Sigmoid colon (tissue), 7 donors: ENCODE data around the gene KSR1. TPM values are rescaled to one million over a fixed set of nuclear protein-coding genes. Genes with fewer than 3 reads are reported as not detected.

Experiments used
- DNase-seq: peaks from one replicate; pipeline ENCODE4 v3.0.0-alpha.2; 2019
- H3K27ac ChIP-seq, 4 donors: fragments of 200-600 bp; sonication (generic); one replicate each; pipeline ENCODE4 v1.5.1; 2016 to 2019; ENCODE audit warnings: mild to moderate bottlenecking in 1 of 4
- H3K27me3 ChIP-seq, 3 donors: fragments of 200-600 bp; sonication (generic); one replicate each; pipeline ENCODE4 v1.5.1; 2019; ENCODE audit warnings: mild to moderate bottlenecking in 1 of 3
- H3K36me3 ChIP-seq, 4 donors: fragments of 200-600 bp; sonication (generic); one replicate each; pipeline ENCODE4 v1.5.1; 2016 to 2019
- H3K4me1 ChIP-seq, 4 donors: fragments of 200-600 bp; sonication (generic); one replicate each; pipeline ENCODE4 v1.5.1; 2017 to 2019
- H3K4me3 ChIP-seq, 4 donors: fragments of 200-600 bp; sonication (generic); one replicate each; pipeline ENCODE4 v1.5.1; 2017 to 2019; ENCODE audit warnings: mild to moderate bottlenecking in 2 of 4, moderate library complexity in 1 of 4
- H3K9me3 ChIP-seq, 4 donors: fragments of 200-600 bp in 3 of 4; sonication (generic) in 3 of 4; one replicate each; pipeline versions ENCODE4 v1.5.1 to v1.6.1; 2013 to 2019
- CTCF ChIP-seq, 4 experiments: fragments of 450-650 bp in 3 of 4; fragments of 200-600 bp in 1 of 4; IDR thresholded peaks; one replicate each; pipeline ENCODE4 v1.5.1; 2016 to 2019; ENCODE audit warnings: antibody characterized with exemption in 4 of 4, mild to moderate bottlenecking in 3 of 4, moderate library complexity in 2 of 4
- EP300 ChIP-seq, 4 donors: sonication (generic); formaldehyde crosslinking; IDR thresholded peaks; one replicate each; pipeline ENCODE4 v1.6.1; 2017; ENCODE audit warnings: antibody characterized with exemption in 4 of 4
- POLR2A ChIP-seq, 2 donors: fragments of 450-650 bp; IDR thresholded peaks; one replicate each; pipeline ENCODE4 v1.6.1; 2016; ENCODE audit warnings: antibody characterized with exemption in 2 of 2, mild to moderate bottlenecking in 2 of 2, moderate library complexity in 2 of 2
- POLR2AphosphoS5 ChIP-seq, 4 donors: sonication (generic); formaldehyde crosslinking; IDR thresholded peaks; one replicate each; pipeline ENCODE4 v1.6.1; 2017; ENCODE audit warnings: antibody characterized with exemption in 4 of 4
- WGBS, 2 donors: extraction: QIAGEN DNeasy Blood & Tissue Kit; methylation state at CpG; one replicate each; pipeline ENCODE4 v1.1.7; 2013; 5-methylcytosine and 5-hydroxymethylcytosine counted together
- intact Hi-C: fragments of 100-400 bp; cut with DNase I; formaldehyde crosslinking; loops from one replicate; pipeline ENCODE4 v1.15.1; 2023
- polyA plus RNA-seq, 3 donors: library from polyadenylated mRNA; stranded (reverse); fragments of 200-250 nt; gene quantifications; one replicate each; pipeline ENCODE4 v1.2.3, GENCODE V29; 2013
- total RNA-seq, 4 donors: library from RNA; depleted of rRNA; stranded (reverse); fragments of >200 nt; gene quantifications; one replicate each; pipeline ENCODE4 v1.1.0, GENCODE V29; 2016
- donor health status: healthy with polysubstance abuse.
- donor health status: Bipolar disorder and iron deficiency.
- donor health status: healthy.

Gene KSR1
- total and polyA plus RNA-seq, 7 donors, result 4.2 to 25.8 (median 18.2) TPM

GRCh38 chr17:27544350-27545131 is 88.3 kb downstream of the KSR1 start:
- H3K4me1 ChIP-seq, result peaks cover 0 to 45% (median 26%) of the 10 kb centered on the region in 4 donors
- no peaks in the 10 kb centered on the region for H3K36me3 ChIP-seq
- no peaks in the 10 kb centered on the region for H3K9me3 ChIP-seq
- no peak for DNase-seq
- H3K27me3 ChIP-seq, result no peaks in the 10 kb centered on the region
- TF ChIP-seq CTCF (IDR thresholded peaks at IDR 0.05), result no peak
- no peak for TF ChIP-seq POLR2AphosphoS5 (IDR thresholded peaks at IDR 0.05)
- no peak for TF ChIP-seq POLR2A (IDR thresholded peaks at IDR 0.05)
- no peak for TF ChIP-seq EP300 (IDR thresholded peaks at IDR 0.05)
- no peak overlapping the region for H3K27ac ChIP-seq
- H3K4me3 ChIP-seq, result no peak overlapping the region
- intact Hi-C loops, result no loop called here
- 50 to 84% methylated on average over 10 of the region's 10 CpGs for WGBS, 2 donors

- no peak for DNase-seq
- no peak overlapping the region for H3K4me3 ChIP-seq
- H3K36me3 ChIP-seq, result no peaks in the 10 kb centered on the region
- no peaks in the 10 kb centered on the region for H3K27me3 ChIP-seq
- TF ChIP-seq POLR2AphosphoS5 (IDR thresholded peaks at IDR 0.05) (no peak), POLR2A (IDR thresholded peaks at IDR 0.05) (no peak), CTCF (IDR thresholded peaks at IDR 0.05) (no peak), EP300 (IDR thresholded peaks at IDR 0.05) (no peak)
- no peak overlapping the region for H3K27ac ChIP-seq
- peaks cover 0 to 35% (median 14%) of the 10 kb centered on the region in 4 donors for H3K4me1 ChIP-seq
- no peaks in the 10 kb centered on the region for H3K9me3 ChIP-seq
- intact Hi-C loops, result no loop called here
- 66 to 67% methylated on average over 8 of the region's 8 CpGs for WGBS, 2 donors
Measured at GRCh38 chr17:27545562-27546229, 89.4 kb downstream of the KSR1 start.

GRCh38 chr17:27546624-27547300 is 90.5 kb downstream of the KSR1 start:
- WGBS, 2 donors, result 71 to 83% methylated on average over 7 of the region's 7 CpGs
- intact Hi-C loops, result no loop called here
- no peak overlapping the region for H3K27ac ChIP-seq
- H3K4me3 ChIP-seq, result no peak overlapping the region
- no peaks in the 10 kb centered on the region for H3K9me3 ChIP-seq
- no peaks in the 10 kb centered on the region for H3K36me3 ChIP-seq
- H3K27me3 ChIP-seq, result no peaks in the 10 kb centered on the region
- TF ChIP-seq EP300 (IDR thresholded peaks at IDR 0.05) (no peak), POLR2AphosphoS5 (IDR thresholded peaks at IDR 0.05) (no peak), CTCF (IDR thresholded peaks at IDR 0.05) (no peak), POLR2A (IDR thresholded peaks at IDR 0.05) (no peak)
- DNase-seq, result no peak
- H3K4me1 ChIP-seq, result peaks cover 0 to 27% (median 8%) of the 10 kb centered on the region in 4 donors

- Histone ChIP-seq H3K27ac (no peak overlapping the region), H3K4me3 (no peak overlapping the region), H3K4me1 (peaks cover 0 to 27% (median 9%) of the 10 kb centered on the region in 4 donors), H3K27me3 (no peaks in the 10 kb centered on the region), H3K36me3 (peaks cover 0 to 4% (median 0%) of the 10 kb centered on the region in 4 donors), H3K9me3 (no peaks in the 10 kb centered on the region)
- no peak for TF ChIP-seq POLR2AphosphoS5 (IDR thresholded peaks at IDR 0.05)
- TF ChIP-seq CTCF (IDR thresholded peaks at IDR 0.05), result no peak
- no peak for TF ChIP-seq POLR2A (IDR thresholded peaks at IDR 0.05)
- TF ChIP-seq EP300 (IDR thresholded peaks at IDR 0.05), result no peak
- 75 to 88% methylated on average over 4 of the region's 4 CpGs for WGBS, 2 donors
- intact Hi-C loops, result no loop called here
- no peak for DNase-seq
Measured at GRCh38 chr17:27547301-27547683, 91.0 kb downstream of the KSR1 start.
